A549 (cell line): ENCODE results near the gene HOXB3. TPM values are rescaled to one million over a fixed set of nuclear protein-coding genes. Genes with fewer than 3 reads are reported as not detected.

ENCODE experiments used
- ATAC-seq, 2 experiments: fragments of 200-7000 bp in 1 of 2; fragments of >200 bp in 1 of 2; cut with Nextera tagmentation in 1 of 2; cut with Tn5 transposase in 1 of 2; 3 replicates each; pipeline versions ENCODE4 v1.8.0 to v1.9.1; 2018 to 2020; ENCODE audit warnings: mild to moderate bottlenecking in 1 of 2, moderate library complexity in 1 of 2
- CTCF ChIA-PET: fragments of 300-600 bp; sonication (Branson Sonifier 250); formaldehyde crosslinking; extraction: SDS; loops from one replicate; lab custom pipeline; 2021; ENCODE audit warnings: antibody characterized with exemption, inconsistent platforms; lab: Yijun Ruan, JAX
- POLR2A ChIA-PET: fragments of 350-600 bp; formaldehyde crosslinking; extraction: SDS; loops from one replicate; lab custom pipeline; 2021; ENCODE audit warnings: antibody characterized with exemption, inconsistent platforms; lab: Yijun Ruan, JAX
- DNase-seq, 2 experiments: peaks; one replicate each; pipeline versions ENCODE4 v3.0.0 to v3.0.0-alpha.2; 2011 to 2016; ENCODE audit warnings: low read depth in 1 of 2, low spot score in 1 of 2
- FAIRE-seq: peaks from 2 replicates; lab custom pipeline; 2011; peaks lifted over from hg19 to GRCh38; lab: Jason Lieb, UNC
- H3K27ac ChIP-seq, 2 experiments: fragments of >200 bp; sonication (Bioruptor Twin); formaldehyde crosslinking; 3 replicates each; pipeline ENCODE4 v1.5.1; 2016 to 2017
- H3K4me1 ChIP-seq: fragments of >200 bp; sonication (Bioruptor Twin); formaldehyde crosslinking; 3 replicates; pipeline ENCODE4 v1.6.1; 2016
- H3K4me2 ChIP-seq: fragments of >200 bp; sonication (Bioruptor Twin); formaldehyde crosslinking; 3 replicates; pipeline ENCODE4 v1.6.1; 2016
- H3K4me3 ChIP-seq: fragments of >200 bp; sonication (Bioruptor Twin); formaldehyde crosslinking; 3 replicates; pipeline ENCODE4 v1.5.1; 2016
- H3K9me3 ChIP-seq: fragments of >200 bp; sonication (Bioruptor Twin); formaldehyde crosslinking; 3 replicates; pipeline ENCODE4 v1.6.1; 2016
- BHLHE40 ChIP-seq: IDR thresholded peaks from 2 replicates; pipeline ENCODE4 v1.6.1; 2012; ENCODE audit warnings: low read depth, low read length, inconsistent platforms
- CBX2 ChIP-seq: fragments of 200-600 bp; sonication (generic); IDR thresholded peaks from 2 replicates; pipeline ENCODE4 v1.6.1; 2016; ENCODE audit warnings: low read depth, mild to moderate bottlenecking, borderline replicate concordance
- CBX8 ChIP-seq: fragments of 200-600 bp; sonication (generic); IDR thresholded peaks from 2 replicates; pipeline ENCODE4 v1.6.1; 2016
- EHF ChIP-seq: fragments of 250-450 bp; sonication (Bioruptor Pico); IDR thresholded peaks from 2 replicates; pipeline ENCODE4 v1.5.0; 2020; ENCODE audit warnings: mild to moderate bottlenecking
- EHMT2 ChIP-seq: fragments of 200-600 bp; sonication (generic); IDR thresholded peaks from 2 replicates; pipeline ENCODE4 v1.6.1; 2016; ENCODE audit warnings: antibody characterized with exemption, low read depth, mild to moderate bottlenecking, moderate library complexity
- GATA3 ChIP-seq: IDR thresholded peaks from 2 replicates; pipeline ENCODE4 v1.6.1; 2012; ENCODE audit warnings: borderline replicate concordance
- HEYL ChIP-seq: fragments of 250-450 bp; sonication (Bioruptor Pico); IDR thresholded peaks from 2 replicates; pipeline ENCODE4 v1.8.0; 2021; ENCODE audit warnings: mild to moderate bottlenecking, moderate library complexity
- HOXB5 ChIP-seq: fragments of 250-450 bp; sonication (Bioruptor Pico); IDR thresholded peaks from 2 replicates; pipeline ENCODE4 v1.5.0; 2020; ENCODE audit warnings: mild to moderate bottlenecking, moderate library complexity
- JUN ChIP-seq, 2 experiments: fragments of >200 bp; sonication (Bioruptor Twin); formaldehyde crosslinking; IDR thresholded peaks; 2 replicates in 1 of 2; 3 replicates in 1 of 2; pipeline ENCODE4 v1.6.1; 2016 to 2017
- KDM1A ChIP-seq: fragments of 200-600 bp; sonication (generic); IDR thresholded peaks from 2 replicates; pipeline ENCODE4 v1.6.1; 2016; ENCODE audit warnings: low read depth, mild to moderate bottlenecking
- KDM5A ChIP-seq: fragments of 200-600 bp; sonication (generic); IDR thresholded peaks from 2 replicates; pipeline ENCODE4 v1.6.1; 2016; ENCODE audit warnings: antibody characterized with exemption, mild to moderate bottlenecking
- MAFK ChIP-seq: fragments of 450-650 bp; IDR thresholded peaks from 2 replicates; pipeline ENCODE4 v1.6.1; 2014; ENCODE audit not compliant: partially characterized antibody
- NPAS2 ChIP-seq: fragments of 250-450 bp; sonication (Bioruptor Pico); IDR thresholded peaks from 2 replicates; pipeline ENCODE4 v1.8.0; 2022; ENCODE audit warnings: mild to moderate bottlenecking, moderate library complexity, borderline replicate concordance
- NR3C1 ChIP-seq: fragments of >200 bp; sonication (Bioruptor Twin); formaldehyde crosslinking; IDR thresholded peaks from 3 replicates; pipeline ENCODE4 v1.6.1; 2017
- RARB ChIP-seq: fragments of 250-450 bp; sonication (Bioruptor Pico); IDR thresholded peaks from 2 replicates; pipeline ENCODE4 v1.8.0; 2021; ENCODE audit warnings: mild to moderate bottlenecking, moderate library complexity
- RCOR1 ChIP-seq: fragments of 150-350 bp; IDR thresholded peaks from 2 replicates; pipeline ENCODE4 v1.6.1; 2014; ENCODE audit warnings: antibody characterized with exemption, low read length, low read depth
- RFX5 ChIP-seq: fragments of 450-650 bp; IDR thresholded peaks from 2 replicates; pipeline ENCODE4 v1.7.1; 2014; ENCODE audit warnings: antibody characterized with exemption, mild to moderate bottlenecking, moderate library complexity
- RNF2 ChIP-seq: fragments of 200-600 bp; sonication (generic); IDR thresholded peaks from 2 replicates; pipeline ENCODE4 v1.6.1; 2016; ENCODE audit warnings: low read depth, mild to moderate bottlenecking, antibody characterized with exemption, moderate library complexity, borderline replicate concordance
- SREBF2 ChIP-seq: fragments of 450-650 bp; IDR thresholded peaks from 2 replicates; pipeline ENCODE4 v1.6.1; 2014; ENCODE audit warnings: mild to moderate bottlenecking, moderate library complexity
- TFCP2L1 ChIP-seq: fragments of 250-450 bp; sonication (Bioruptor Pico); IDR thresholded peaks from 2 replicates; pipeline ENCODE4 v1.5.0; 2021; ENCODE audit warnings: mild to moderate bottlenecking
- TP53 ChIP-seq: fragments of 250-450 bp; sonication (Bioruptor Pico); IDR thresholded peaks from 2 replicates; pipeline ENCODE4 v1.5.0; 2021; ENCODE audit warnings: mild to moderate bottlenecking, moderate library complexity
- ZC3H11A ChIP-seq: fragments of 450-650 bp; IDR thresholded peaks from 2 replicates; pipeline ENCODE4 v1.6.1; 2014; ENCODE audit warnings: antibody characterized with exemption, mild to moderate bottlenecking
- WGBS: methylation state at CpG from one replicate; pipeline ENCODE4 v1.1.6; 2017; ENCODE audit errors: missing lambda C conversion rate; 5-methylcytosine and 5-hydroxymethylcytosine counted together
- polyA minus RNA-seq: library from RNA; depleted of rRNA, polyadenylated mRNA; stranded (reverse); fragments of >200 nt; gene quantifications from 2 replicates; pipeline ENCODE4 v1.2.3, GENCODE V29; 2011; rRNA and poly(A)+ RNA removed
- polyA plus RNA-seq, 4 experiments: library from polyadenylated mRNA; depleted of rRNA in 3 of 4; stranded (reverse); fragments of >200 nt; fragmentation: RNase III in 1 of 4; extraction: RNeasy Plus Mini Kit Qiagen cat#74134 plus additional on column Dnase treatment in 1 of 4; gene quantifications; 2 replicates in 3 of 4; 3 replicates in 1 of 4; pipeline ENCODE4 v1.2.3, GENCODE V29; 2011 to 2017
- TF ChIP-seq, protein P1 (sequence below): fragments of >200 bp; sonication (Bioruptor Twin); formaldehyde crosslinking; IDR thresholded peaks from 3 replicates; pipeline ENCODE4 v1.6.1; 2016
- TF ChIP-seq, protein P2 (sequence below): fragments of 450-650 bp; IDR thresholded peaks from 2 replicates; pipeline ENCODE4 v1.6.1; 2014; ENCODE audit warnings: antibody characterized with exemption
- TF ChIP-seq, protein P3 (sequence below): IDR thresholded peaks from 2 replicates; pipeline ENCODE4 v1.6.1; 2012
- TF ChIP-seq, protein P4 (sequence below): IDR thresholded peaks from 2 replicates; pipeline ENCODE4 v1.6.1; 2012; ENCODE audit warnings: low read depth, borderline replicate concordance
- TF ChIP-seq, protein P5 (sequence below): fragments of >200 bp; sonication (Bioruptor Twin); formaldehyde crosslinking; IDR thresholded peaks from 3 replicates; pipeline ENCODE4 v1.5.1; 2016
- TF ChIP-seq, protein P6 (sequence below): fragments of 150-350 bp; IDR thresholded peaks from 2 replicates; pipeline ENCODE4 v1.6.1; 2014; ENCODE audit warnings: low read depth, mild to moderate bottlenecking, low read length
- TF ChIP-seq, protein P7 (sequence below): IDR thresholded peaks from 2 replicates; pipeline ENCODE4 v1.6.1; 2012

The HOXB3 gene
- polyA plus RNA-seq (2011; rRNA removed) (11.6 and 17.0 TPM in 2 replicates), polyA plus RNA-seq (2017; fragmentation: RNase III; extraction: RNeasy Plus Mini Kit Qiagen cat#74134 plus additional on column Dnase treatment) (7.0 to 10.2 TPM (median 8.6 TPM) in 3 replicates), polyA minus RNA-seq (4.0 and 5.5 TPM in 2 replicates)
- 9.3 and 12.8 TPM in 2 replicates for polyA plus RNA-seq (2012; cell fraction: cytosol; rRNA removed)
- 38.5 and 48.1 TPM in 2 replicates for polyA plus RNA-seq (2012; cell fraction: nucleus; rRNA removed)

DNA sequence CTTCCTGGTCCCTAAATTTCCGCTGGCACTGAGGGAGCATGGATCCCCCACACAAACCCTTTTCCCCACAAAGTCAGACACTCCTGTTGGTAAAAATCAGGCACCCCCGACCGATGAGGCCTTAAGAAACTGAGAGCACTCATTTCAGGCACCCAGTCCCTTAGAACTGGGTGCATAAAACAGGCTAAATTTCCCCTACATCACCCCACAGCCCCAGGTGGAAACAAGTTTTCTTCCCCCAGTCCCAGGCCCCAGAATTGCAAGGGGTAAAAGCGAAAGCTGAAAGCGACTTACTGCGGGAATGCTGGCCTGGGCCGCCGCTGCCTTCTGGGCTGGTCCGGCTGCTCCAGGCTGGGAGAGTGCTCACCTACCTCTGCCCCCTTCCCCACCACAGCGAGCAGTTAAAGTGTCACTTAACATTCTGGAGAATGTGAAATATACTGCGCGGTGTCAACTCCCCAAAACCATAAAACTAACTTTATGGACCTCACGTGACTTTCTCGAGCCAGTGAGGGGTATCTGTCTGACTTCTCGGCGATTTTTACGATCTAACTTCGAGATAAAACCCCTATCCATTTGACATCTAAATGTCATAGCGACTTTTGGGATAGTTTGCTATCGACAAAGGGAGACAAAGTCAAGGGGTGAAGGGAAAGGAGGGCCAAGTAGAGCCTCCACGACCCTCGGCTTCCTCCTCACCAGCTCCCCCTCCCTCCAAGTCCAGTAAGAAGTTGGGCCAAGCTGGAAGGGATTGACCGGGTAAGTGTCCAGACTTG lies at the start of gene HOXB3:
HOXB3 (minus strand) TSS at position 411 of the 776 bp plus-strand sequence. CDS start 37,767 bp downstream, outside the sequence.
- TF ChIP-seq MAFK (no peak), RFX5 (no peak), KDM5A (no peak), NPAS2 (CRISPR knock-in tag) (no peak), KDM1A (no peak), ZC3H11A (no peak), GATA3 (no peak), RCOR1 (no peak), RNF2 (no peak), HOXB5 (CRISPR knock-in tag) (no peak), EHF (CRISPR knock-in tag) (no peak), CBX2 (no peak), CBX8 (no peak), SREBF2 (no peak)
- Histone ChIP-seq H3K4me2 (no peak within 1 kb of the TSS), H3K4me3 (no peak within 1 kb of the TSS), H3K4me1 (peaks cover 21% of the 10 kb centered on the region), H3K9me3 (no peaks in the 10 kb centered on the region), H3K27ac (no peak within 1 kb of the TSS)
- DNase-seq = no peak
- ChIA-PET CTCF (interaction anchor here (0.7 to 5.9 kb wide), 10 partner anchors 103 to 375 kb away, joined by 3 to 64 read pairs (median 6); no protein-coding TSS in a partner anchor), POLR2A (no interaction called here)
- 89% methylated on average over 23 of the region's 23 CpGs for WGBS
- FAIRE-seq = no peak
- ATAC-seq = no peak

DNA sequence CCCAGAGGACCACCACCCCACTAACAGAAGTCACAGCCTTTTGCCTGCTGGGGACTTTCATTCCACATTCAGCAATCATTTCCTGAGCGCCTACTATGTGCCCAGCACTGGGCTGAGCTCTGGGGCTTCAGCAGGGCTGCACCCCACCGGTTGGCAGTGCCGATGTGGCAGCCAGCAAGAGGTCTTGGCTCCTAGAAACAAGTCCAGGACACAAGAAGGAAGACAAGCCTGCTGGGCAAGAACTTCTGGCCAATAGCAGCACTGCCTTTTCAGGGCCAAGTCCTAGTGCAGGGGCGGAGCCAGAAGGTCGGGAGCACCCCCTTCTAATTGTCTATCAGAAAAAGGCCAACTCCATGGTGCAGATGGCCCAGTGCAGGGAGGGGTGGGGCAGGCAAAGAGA lies 49.1 kb upstream of the HOXB3 start:
- ChIA-PET POLR2A (interaction anchor here (1.6 kb wide), 1 partner anchor 13 kb away, joined by 3 read pairs; the partner anchor contains the start of gene HOXB9), CTCF (interaction anchor here (0.7 to 6.9 kb wide), 6 partner anchors 11 to 486 kb away, joined by 3 to 118 read pairs (median 4); partner anchors contain the start of gene HOXB9)
- no peak for FAIRE-seq

More for the DNA sequence above, 49.1 kb upstream of the HOXB3 start:
- no peak overlapping the region for H3K4me2 ChIP-seq
- no peak for ATAC-seq
- 73% methylated on average over 5 of the region's 5 CpGs for WGBS
- no peak overlapping the region for H3K4me3 ChIP-seq
- 0 out of 6 replicates have a peak overlapping the region, but pooled peaks of 1 of the 2 experiments have one; percentile 25 for H3K27ac ChIP-seq
- DNase-seq = peak in 1 of 2 experiments; percentile 45
- H3K4me1 ChIP-seq = peaks cover 66% of the 10 kb centered on the region
- H3K9me3 ChIP-seq = no peaks in the 10 kb centered on the region
- TF ChIP-seq CBX2 (no peak), ZC3H11A (no peak), HEYL (CRISPR knock-in tag) (no peak), EHMT2 (no peak), JUN (IDR thresholded peaks at IDR 0.05) (no peak), TP53 (CRISPR knock-in tag) (no peak), RARB (no peak), TFCP2L1 (no peak), NR3C1 (no peak), BHLHE40 (no peak), EHF (CRISPR knock-in tag) (no peak), RNF2 (no peak), RFX5 (no peak)
- TF ChIP-seq, protein P1, sequence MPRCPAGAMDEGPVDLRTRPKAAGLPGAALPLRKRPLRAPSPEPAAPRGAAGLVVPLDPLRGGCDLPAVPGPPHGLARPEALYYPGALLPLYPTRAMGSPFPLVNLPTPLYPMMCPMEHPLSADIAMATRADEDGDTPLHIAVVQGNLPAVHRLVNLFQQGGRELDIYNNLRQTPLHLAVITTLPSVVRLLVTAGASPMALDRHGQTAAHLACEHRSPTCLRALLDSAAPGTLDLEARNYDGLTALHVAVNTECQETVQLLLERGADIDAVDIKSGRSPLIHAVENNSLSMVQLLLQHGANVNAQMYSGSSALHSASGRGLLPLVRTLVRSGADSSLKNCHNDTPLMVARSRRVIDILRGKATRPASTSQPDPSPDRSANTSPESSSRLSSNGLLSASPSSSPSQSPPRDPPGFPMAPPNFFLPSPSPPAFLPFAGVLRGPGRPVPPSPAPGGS = no peak
- TF ChIP-seq, protein P2, sequence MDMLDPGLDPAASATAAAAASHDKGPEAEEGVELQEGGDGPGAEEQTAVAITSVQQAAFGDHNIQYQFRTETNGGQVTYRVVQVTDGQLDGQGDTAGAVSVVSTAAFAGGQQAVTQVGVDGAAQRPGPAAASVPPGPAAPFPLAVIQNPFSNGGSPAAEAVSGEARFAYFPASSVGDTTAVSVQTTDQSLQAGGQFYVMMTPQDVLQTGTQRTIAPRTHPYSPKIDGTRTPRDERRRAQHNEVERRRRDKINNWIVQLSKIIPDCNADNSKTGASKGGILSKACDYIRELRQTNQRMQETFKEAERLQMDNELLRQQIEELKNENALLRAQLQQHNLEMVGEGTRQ = no peak
- TF ChIP-seq, protein P3, sequence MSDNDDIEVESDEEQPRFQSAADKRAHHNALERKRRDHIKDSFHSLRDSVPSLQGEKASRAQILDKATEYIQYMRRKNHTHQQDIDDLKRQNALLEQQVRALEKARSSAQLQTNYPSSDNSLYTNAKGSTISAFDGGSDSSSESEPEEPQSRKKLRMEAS = no peak
- TF ChIP-seq, protein P4, sequence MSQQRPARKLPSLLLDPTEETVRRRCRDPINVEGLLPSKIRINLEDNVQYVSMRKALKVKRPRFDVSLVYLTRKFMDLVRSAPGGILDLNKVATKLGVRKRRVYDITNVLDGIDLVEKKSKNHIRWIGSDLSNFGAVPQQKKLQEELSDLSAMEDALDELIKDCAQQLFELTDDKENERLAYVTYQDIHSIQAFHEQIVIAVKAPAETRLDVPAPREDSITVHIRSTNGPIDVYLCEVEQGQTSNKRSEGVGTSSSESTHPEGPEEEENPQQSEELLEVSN = no peak
- TF ChIP-seq, protein P5, sequence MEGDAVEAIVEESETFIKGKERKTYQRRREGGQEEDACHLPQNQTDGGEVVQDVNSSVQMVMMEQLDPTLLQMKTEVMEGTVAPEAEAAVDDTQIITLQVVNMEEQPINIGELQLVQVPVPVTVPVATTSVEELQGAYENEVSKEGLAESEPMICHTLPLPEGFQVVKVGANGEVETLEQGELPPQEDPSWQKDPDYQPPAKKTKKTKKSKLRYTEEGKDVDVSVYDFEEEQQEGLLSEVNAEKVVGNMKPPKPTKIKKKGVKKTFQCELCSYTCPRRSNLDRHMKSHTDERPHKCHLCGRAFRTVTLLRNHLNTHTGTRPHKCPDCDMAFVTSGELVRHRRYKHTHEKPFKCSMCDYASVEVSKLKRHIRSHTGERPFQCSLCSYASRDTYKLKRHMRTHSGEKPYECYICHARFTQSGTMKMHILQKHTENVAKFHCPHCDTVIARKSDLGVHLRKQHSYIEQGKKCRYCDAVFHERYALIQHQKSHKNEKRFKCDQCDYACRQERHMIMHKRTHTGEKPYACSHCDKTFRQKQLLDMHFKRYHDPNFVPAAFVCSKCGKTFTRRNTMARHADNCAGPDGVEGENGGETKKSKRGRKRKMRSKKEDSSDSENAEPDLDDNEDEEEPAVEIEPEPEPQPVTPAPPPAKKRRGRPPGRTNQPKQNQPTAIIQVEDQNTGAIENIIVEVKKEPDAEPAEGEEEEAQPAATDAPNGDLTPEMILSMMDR = no peak
- TF ChIP-seq, protein P6, sequence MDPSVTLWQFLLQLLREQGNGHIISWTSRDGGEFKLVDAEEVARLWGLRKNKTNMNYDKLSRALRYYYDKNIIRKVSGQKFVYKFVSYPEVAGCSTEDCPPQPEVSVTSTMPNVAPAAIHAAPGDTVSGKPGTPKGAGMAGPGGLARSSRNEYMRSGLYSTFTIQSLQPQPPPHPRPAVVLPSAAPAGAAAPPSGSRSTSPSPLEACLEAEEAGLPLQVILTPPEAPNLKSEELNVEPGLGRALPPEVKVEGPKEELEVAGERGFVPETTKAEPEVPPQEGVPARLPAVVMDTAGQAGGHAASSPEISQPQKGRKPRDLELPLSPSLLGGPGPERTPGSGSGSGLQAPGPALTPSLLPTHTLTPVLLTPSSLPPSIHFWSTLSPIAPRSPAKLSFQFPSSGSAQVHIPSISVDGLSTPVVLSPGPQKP = no peak
- TF ChIP-seq, protein P7, sequence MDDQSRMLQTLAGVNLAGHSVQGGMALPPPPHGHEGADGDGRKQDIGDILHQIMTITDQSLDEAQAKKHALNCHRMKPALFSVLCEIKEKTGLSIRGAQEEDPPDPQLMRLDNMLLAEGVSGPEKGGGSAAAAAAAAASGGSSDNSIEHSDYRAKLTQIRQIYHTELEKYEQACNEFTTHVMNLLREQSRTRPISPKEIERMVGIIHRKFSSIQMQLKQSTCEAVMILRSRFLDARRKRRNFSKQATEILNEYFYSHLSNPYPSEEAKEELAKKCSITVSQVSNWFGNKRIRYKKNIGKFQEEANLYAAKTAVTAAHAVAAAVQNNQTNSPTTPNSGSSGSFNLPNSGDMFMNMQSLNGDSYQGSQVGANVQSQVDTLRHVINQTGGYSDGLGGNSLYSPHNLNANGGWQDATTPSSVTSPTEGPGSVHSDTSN = no peak
